Stimulated activated naive CD8-positive, alpha-beta T cell treated with anti-CD3 and anti-CD28 coated beads, Interleukin-15, amount 100 ng/mL, for 72 hours (primary cell): ENCODE measurements around the gene POLD3.
"Not testable (repeated sequence)": the region's sequence is repeated elsewhere in the genome, so short reads cannot be mapped to it uniquely, and the experiment has no call there.

Experiments
- ATAC-seq: fragments of 150-1000 bp; cut with Tn5 transposase; 2 replicates; pipeline ENCODE4 v1.10.0; 2021; ENCODE audit warnings: mild to moderate bottlenecking, moderate library complexity
- DNase-seq, 2 donors: peaks; one replicate each; pipeline ENCODE4 v3.0.0; 2021 to 2022
- H3K27ac Mint-ChIP-seq, 2 donors: one replicate each; pipeline ENCODE4 v1.8.0; 2022; ENCODE audit warnings: mild to moderate bottlenecking in 2 of 2, mixed read lengths in 2 of 2, moderate library complexity in 2 of 2
- H3K27me3 Mint-ChIP-seq: one replicate; pipeline ENCODE4 v1.8.0; 2022; ENCODE audit warnings: mixed read lengths
- H3K4me1 Mint-ChIP-seq: one replicate; pipeline ENCODE4 v1.8.0; 2022; ENCODE audit warnings: mild to moderate bottlenecking, mixed read lengths
- H3K4me3 Mint-ChIP-seq, 2 donors: one replicate each; pipeline ENCODE4 v1.8.0; 2022; ENCODE audit warnings: mild to moderate bottlenecking in 2 of 2, mixed read lengths in 2 of 2, moderate library complexity in 1 of 2
- H3K9me3 Mint-ChIP-seq, 2 donors: one replicate each; pipeline ENCODE4 v1.8.0; 2022; ENCODE audit warnings: mixed read lengths in 2 of 2

The POLD3 gene

DNA sequence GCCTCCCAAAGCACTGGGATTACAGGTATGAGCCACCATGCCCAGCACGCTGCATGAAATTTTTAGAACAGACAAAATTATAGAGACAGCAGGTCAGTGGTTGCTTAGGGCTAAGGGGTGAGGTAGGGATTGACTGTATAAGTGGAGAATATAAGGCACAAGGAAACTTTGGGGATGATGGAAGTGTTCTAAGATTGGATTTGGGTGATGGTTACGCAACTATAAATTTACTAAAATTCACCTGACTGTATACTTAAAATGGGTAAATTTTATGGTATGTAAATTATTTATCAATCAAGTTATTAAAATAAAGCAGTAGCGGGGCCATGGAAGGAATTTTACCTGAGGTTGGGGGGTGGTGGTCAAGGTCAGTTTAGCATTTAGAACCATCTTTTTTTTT is 16.4 kb upstream of the POLD3 start:
- Mint-ChIP-seq H3K27me3 (no peaks in the 10 kb centered on the region), H3K4me1 (no peaks in the 10 kb centered on the region), H3K4me3 (no peak overlapping the region), H3K9me3 (no peaks in the 10 kb centered on the region), H3K27ac (no peak overlapping the region)
- ATAC-seq (no peak), DNase-seq (no peak)

DNA sequence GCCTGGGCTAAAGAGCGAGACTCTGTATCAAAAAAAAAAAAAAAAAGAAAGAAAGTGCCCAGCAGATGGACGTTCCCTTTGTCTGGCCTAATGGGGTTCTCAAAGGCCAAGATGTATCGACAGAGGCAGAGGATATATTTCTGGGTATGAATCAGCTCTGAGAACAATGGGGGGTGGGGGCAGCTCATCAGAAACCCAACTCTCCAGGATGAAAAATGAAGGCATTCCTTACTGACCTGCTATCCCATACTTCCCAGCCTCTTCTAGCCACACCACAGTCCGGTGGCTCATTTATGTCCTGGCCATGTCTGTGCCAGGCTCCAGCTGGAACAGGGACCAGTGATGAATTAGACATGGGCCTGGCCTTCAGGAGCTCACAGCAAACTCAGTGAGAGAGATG is 15.2 kb upstream of the POLD3 start:
- Mint-ChIP-seq H3K27ac (no peak overlapping the region), H3K4me1 (no peaks in the 10 kb centered on the region), H3K27me3 (no peaks in the 10 kb centered on the region), H3K4me3 (no peak overlapping the region), H3K9me3 (no peaks in the 10 kb centered on the region)
- ATAC-seq (no peak), DNase-seq (no peak)

DNA sequence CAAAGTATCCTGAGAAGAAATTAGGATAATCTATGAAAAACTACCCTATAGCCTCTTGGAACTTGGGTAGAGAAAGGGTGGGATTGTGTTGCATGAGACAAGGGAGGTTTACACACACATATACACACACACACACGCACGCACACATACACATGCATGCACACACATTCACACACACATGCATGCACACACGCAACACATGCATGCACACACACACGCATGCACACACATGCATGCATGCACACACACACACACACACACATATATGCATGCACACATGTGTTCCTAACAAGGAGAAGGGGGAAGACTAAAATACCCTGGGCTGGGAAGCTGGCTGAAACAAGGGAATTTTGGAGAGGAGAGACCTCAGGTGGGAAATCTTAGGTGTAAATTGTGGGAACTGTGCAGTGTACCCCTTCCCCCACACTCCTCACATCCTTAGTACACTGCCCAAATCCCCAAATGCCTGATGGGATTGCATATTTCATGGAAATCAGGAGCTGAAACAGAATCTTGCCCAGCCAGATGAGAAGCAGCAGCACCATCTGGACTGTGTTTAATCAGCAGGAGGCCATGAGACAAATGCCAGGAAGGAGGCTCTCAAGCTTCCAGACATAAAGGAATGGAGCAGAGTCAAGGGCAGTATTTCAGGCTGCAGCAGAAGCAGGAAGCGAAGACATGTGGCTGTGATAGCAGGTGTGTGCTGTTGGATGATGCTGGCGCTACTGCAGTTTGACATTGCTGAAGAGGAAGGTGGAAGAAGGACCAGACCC is 14.6 kb upstream of the POLD3 start:
- H3K4me1 Mint-ChIP-seq: no peaks in the 10 kb centered on the region
- ATAC-seq: no peak
- DNase-seq: no peak
- no peaks in the 10 kb centered on the region for H3K27me3 Mint-ChIP-seq
- no peaks in the 10 kb centered on the region for H3K9me3 Mint-ChIP-seq
- no peak overlapping the region for H3K27ac Mint-ChIP-seq
- H3K4me3 Mint-ChIP-seq: no peak overlapping the region

DNA sequence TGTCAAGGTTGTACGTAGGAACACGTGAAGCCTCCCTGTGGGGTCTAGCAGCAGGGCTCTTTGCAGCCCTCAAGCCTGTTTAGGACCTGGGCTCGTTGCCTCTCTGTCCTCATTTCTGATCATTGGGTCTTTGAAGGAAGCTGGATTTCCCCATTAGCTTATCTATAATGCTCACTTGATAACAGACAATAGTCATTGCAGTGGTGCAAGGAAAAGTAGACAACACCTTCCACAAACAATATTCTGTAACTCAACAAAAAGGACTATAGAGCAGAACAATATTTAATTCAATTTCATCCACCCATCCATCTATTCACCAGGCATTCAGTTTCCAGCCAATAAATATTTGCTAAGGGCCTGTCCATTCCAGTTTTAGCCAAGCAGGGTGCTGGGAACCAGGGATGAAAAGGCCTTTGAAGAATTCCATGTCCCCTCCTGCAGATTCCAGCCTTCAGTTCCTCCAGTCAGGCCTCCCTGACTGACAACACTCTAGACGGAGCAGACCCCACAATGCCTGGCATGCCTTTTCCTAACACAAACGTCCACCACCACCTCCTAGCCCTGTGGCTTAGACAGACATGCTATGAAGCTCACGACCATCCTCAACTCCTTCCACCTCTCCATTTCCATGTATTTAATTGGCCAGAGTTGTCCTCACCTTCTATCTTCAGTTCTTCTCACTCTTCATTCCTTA is 12.7 kb upstream of the POLD3 start:
- H3K27me3 Mint-ChIP-seq: no peaks in the 10 kb centered on the region
- H3K9me3 Mint-ChIP-seq: no peaks in the 10 kb centered on the region
- DNase-seq: no peak
- ATAC-seq: no peak
- H3K4me3 Mint-ChIP-seq: no peak overlapping the region
- H3K27ac Mint-ChIP-seq: peak overlapping the region in 1 of 2 donors; percentile 4
- no peaks in the 10 kb centered on the region for H3K4me1 Mint-ChIP-seq

DNA sequence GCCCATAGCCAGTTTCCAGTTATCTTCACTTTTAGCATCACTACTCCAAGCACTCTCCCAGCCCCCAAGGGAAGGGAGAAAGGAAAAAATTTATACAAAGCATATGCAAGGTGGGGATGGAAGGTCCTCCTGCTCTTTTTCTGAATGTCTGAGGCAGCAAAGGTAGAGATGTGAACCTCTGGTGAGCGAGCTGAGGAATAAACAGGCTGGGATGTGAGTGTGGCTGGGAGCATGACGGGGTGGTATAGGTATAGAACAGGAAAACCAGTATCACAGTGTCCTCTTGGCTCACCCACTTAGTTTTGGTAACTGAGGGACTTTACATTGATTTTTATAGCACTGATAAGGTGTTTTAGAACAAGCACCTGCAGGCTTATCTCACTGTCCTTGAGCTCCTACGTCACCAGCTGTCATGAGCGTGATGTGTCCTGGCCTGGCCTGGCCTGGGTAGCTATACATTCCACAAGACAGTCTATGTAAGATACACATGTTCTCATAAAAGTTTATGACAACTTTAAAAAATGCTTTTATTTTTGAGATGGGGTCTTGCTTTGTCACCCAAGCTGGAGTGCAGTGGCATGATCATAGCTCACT is 10.3 kb upstream of the POLD3 start:
- no peak for ATAC-seq

DNA sequence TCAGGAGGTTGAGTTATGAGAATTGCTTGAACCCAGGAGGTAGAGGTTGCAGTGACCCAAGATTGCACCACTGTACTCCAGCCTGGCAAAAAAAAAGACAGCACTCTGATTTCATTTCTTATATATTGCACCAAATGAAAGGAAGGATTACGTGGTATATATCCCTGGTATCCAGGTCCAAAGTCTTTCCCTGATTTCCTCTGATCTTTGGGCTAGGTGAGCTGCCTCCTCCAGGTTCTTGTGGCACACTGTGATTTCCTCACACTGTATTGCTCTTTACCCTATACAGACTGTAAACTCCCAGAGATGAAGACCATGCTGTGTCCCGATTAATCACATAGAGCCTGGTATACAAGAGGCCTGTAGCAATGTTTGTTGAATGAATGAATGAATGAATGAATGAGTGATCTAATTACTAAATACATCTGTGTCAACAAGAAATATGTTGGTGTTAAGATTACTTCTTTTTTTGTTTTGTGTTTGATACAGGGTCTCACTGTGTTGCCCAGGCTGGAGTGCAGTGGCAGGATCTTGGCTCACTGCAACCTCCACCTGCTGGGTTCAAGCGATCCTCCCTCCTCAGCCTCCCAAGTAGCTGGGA is 9.3 kb upstream of the POLD3 start:
- ATAC-seq (no peak), DNase-seq (no peak)
- Mint-ChIP-seq H3K4me1 (no peaks in the 10 kb centered on the region), H3K9me3 (no peaks in the 10 kb centered on the region), H3K4me3 (no peak overlapping the region), H3K27ac (no peak overlapping the region), H3K27me3 (no peaks in the 10 kb centered on the region)

More for the DNA sequence above, 10.3 kb upstream of the POLD3 start:
- Mint-ChIP-seq H3K27ac (no peak overlapping the region), H3K27me3 (no peaks in the 10 kb centered on the region), H3K4me1 (no peaks in the 10 kb centered on the region), H3K4me3 (no peak overlapping the region), H3K9me3 (no peaks in the 10 kb centered on the region)
- no peak for DNase-seq

DNA sequence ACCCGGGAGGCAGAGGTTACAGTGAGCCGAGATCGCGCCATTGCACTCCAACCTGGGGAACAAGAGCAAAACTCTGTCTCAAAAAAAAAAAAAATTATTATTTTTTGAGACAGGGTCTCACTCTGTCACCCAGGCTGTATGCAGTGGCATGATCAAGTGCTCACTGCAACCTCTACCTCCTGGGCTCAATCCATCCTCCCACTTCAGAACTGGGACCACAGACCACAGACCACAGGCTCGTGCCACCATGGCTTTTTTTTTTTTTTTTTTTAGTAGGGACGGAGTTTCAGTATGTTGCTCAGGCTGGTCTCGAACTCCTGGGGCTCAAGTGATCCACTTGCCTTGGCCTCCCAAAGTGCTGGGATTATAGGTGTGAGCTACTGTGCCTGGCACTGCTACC is 1.9 kb upstream of the POLD3 start:
- not testable (repeated sequence) for ATAC-seq, H3K27me3 Mint-ChIP-seq, H3K4me3 Mint-ChIP-seq, H3K27ac Mint-ChIP-seq, DNase-seq, H3K9me3 Mint-ChIP-seq
- peaks cover 28% of the 10 kb centered on the region for H3K4me1 Mint-ChIP-seq

DNA sequence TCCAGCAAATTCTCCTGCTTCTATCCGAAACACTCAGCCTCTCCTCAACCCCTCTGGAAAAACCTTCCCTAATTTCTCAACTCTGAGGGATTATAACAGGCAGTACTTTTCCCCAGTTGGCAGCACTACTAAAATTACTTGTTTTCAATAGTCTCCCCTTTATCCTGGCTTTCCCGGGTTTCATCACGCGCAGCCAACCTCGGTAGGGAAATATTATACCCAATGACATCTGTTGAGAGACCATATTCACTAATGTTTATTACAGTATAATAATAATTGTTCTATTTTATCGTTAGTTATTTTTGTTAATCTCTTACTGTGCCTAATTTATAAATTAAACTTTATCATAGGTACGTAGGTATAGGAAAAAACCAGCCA is 330 bp upstream of the POLD3 start:
- ATAC-seq (no peak), DNase-seq (no peak)
- H3K9me3 Mint-ChIP-seq: no peaks in the 10 kb centered on the region
- peak overlapping the region; percentile 89 to 97 for H3K4me3 Mint-ChIP-seq
- H3K27me3 Mint-ChIP-seq: no peaks in the 10 kb centered on the region
- peaks cover 28% of the 10 kb centered on the region for H3K4me1 Mint-ChIP-seq
- no peak overlapping the region for H3K27ac Mint-ChIP-seq

DNA sequence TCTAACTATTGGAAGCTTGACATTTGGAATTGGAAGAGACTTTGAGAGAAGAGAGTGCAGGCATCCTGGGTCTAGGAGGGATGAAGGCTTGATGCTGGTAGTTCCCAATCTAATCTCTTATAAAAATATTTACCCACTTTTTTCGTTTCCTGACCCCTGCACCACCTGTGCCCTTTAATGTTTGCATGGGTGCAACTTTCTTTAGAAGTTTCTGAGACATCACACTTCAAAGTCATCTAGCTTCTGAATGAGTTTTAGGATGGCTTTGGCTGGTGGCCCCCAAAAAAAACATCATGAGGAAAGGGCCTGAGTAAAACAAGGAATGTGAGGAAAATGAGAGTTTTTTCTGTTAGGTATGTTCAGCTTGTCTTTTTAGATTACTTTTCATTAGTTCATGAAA is 1.1 kb downstream of the POLD3 start:
- H3K27me3 Mint-ChIP-seq: no peaks in the 10 kb centered on the region
- no peak for ATAC-seq
- no peak for DNase-seq
- peaks cover 28% of the 10 kb centered on the region for H3K4me1 Mint-ChIP-seq
- H3K27ac Mint-ChIP-seq: peak overlapping the region; percentile 66 to 96
- no peaks in the 10 kb centered on the region for H3K9me3 Mint-ChIP-seq
- peak overlapping the region; percentile 89 to 97 for H3K4me3 Mint-ChIP-seq

DNA sequence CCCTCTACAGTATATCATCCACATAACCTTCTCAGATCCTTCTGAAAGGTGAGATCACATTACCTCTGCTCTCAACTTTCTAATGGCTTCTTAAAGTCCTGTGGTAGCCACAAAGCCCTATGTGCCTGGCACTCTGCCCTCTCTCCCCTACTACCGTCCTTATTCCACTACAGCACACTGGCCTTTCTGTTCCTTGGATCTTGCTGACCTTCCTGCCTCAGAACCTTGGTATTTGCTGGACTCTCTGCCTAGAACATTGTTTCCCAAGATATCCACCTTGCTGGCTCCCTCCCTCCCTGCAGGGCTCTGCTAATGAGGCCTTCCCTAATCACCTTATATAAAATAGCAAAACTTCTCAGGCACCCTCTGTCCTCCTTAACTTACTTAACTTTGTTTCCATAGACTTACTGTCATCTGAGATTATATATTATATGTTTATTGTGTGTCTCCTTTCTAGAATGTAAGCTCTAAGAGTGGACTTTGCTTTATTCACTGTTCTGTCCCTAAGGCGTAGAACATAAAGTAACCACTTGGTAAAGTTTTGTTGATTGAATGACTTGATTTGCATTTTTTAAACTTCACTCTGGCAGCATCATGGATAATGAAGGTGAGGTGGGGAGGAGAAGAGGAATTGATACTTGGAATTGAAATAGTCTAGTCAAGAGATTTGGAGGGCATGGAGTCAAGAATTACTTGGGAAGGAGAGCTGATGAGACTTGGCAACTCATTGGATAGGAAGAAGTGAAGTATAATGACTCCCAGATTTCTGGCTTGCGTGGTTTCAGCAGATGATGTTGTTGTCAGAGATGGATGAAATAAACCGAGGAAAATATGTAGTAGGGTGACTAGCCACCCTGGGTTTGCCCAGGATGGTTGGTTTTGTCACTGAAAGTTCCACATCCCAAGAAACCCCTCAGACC is 10.5 kb downstream of the POLD3 start:
- H3K27ac Mint-ChIP-seq: no peak overlapping the region
- no peak overlapping the region for H3K4me3 Mint-ChIP-seq
- no peaks in the 10 kb centered on the region for H3K27me3 Mint-ChIP-seq

DNA sequence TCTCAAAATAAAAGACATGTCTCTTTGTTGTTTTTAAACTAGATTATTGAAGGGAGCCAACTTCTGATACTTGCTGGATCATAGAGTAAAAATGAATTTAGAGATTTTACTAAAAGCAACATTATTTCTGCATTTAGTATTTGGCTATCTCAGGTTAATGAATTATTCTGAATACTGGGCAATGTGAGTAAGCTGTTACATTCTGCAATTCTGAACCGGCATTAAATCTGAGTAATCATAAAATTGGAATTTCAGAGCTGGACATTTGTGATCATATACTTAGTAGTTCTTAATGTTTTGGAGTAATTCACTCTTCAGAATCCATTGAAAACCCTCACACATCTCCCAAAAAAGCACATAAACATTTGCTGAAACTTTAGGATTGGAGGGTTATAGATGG is 11.5 kb downstream of the POLD3 start:
- DNase-seq (no peak), ATAC-seq (no peak)
- Mint-ChIP-seq H3K9me3 (no peaks in the 10 kb centered on the region), H3K27me3 (no peaks in the 10 kb centered on the region), H3K4me1 (no peaks in the 10 kb centered on the region), H3K27ac (no peak overlapping the region), H3K4me3 (no peak overlapping the region)

More for the DNA sequence above, 10.5 kb downstream of the POLD3 start:
- no peaks in the 10 kb centered on the region for H3K9me3 Mint-ChIP-seq
- no peak for DNase-seq
- ATAC-seq: no peak
- H3K4me1 Mint-ChIP-seq: no peaks in the 10 kb centered on the region

DNA sequence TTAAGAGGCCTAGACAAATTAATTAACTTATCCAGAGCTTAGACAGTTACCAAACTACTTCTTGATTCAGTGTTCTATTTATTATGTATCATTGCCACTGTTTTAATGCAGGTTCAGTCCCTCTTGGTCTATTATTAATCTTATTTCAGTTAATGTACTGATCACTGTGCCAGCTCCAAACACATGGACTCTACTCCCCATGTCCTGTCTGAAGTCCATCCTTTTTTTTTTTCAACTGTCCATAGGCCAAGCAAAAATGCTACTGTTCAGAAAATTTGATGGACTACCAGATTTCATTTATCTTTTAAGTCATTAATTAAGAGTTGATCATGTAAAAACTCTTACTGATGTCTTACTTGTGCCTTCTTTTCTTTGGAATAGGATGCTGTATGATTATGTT is 11.9 kb downstream of the POLD3 start:
- Mint-ChIP-seq H3K4me3 (no peak overlapping the region), H3K27me3 (no peaks in the 10 kb centered on the region), H3K9me3 (no peaks in the 10 kb centered on the region), H3K27ac (no peak overlapping the region), H3K4me1 (no peaks in the 10 kb centered on the region)
- no peak for ATAC-seq
- no peak for DNase-seq

DNA sequence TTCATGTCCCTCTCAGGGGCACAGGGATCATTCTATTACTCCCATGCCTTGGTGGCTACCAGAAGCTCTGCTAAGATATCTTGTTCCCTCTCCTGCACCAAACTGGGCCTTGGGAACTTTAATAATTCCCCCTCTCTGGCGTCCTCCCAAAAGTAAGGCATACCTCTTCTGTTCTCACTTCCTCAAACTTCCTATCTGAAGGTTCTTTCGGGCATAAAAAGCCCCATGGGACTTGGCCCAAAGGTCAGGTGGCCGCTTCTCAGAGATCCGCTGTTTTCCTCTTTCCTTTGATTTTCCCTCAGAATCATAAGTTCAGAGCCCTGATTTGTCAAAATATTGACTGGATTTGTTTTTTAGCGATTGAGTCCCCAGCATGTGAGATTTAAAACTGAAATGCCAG is 13.0 kb downstream of the POLD3 start:
- H3K9me3 Mint-ChIP-seq: no peaks in the 10 kb centered on the region
- ATAC-seq (no peak), DNase-seq (no peak)
- H3K4me3 Mint-ChIP-seq: no peak overlapping the region
- H3K4me1 Mint-ChIP-seq: no peaks in the 10 kb centered on the region
- no peaks in the 10 kb centered on the region for H3K27me3 Mint-ChIP-seq
- no peak overlapping the region for H3K27ac Mint-ChIP-seq

DNA sequence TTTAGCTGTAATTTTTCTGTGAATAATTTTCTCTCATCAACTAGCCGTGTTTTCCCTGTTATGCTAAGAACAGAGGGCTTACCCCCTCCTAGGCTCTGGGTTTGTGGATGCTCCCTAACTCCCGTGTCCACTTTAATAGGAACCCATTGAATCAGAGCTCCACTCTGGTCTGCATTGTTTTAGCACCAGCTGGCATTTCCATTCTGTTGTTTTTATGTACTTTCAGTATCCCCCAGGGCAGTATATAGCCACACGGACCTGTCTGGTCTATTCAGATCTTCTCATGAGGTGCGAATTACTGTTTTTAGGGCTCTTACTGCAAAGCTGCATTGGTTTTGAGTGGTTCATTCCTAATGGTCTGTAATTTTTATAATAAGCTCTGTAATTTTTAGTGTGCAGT is 16.0 kb downstream of the POLD3 start:
- no peak for DNase-seq
- H3K27me3 Mint-ChIP-seq: no peaks in the 10 kb centered on the region
- no peaks in the 10 kb centered on the region for H3K4me1 Mint-ChIP-seq
- H3K9me3 Mint-ChIP-seq: no peaks in the 10 kb centered on the region
- no peak for ATAC-seq
- H3K27ac Mint-ChIP-seq: no peak overlapping the region
- H3K4me3 Mint-ChIP-seq: no peak overlapping the region

DNA sequence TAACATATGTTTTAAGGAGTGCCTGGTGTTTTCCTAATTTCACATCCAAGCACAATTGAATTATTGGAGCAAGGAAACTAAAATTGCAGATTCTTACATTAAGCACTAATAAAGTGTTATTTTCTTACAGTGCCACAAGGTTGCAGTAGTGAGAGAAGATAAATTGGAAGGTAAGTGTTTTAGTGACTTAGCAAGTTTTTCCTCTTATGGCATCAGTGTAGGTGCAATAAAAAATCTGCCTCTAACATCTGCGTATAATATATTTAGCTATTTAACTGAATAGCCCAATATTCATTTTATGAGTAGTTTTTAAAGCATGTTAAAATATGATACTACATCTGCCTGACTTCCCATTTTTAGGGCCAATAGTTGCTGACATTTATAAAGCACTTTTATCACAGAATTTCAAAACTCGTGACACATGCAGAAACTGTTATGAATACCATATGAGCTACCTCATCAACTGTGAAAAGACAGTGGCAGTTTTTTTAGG is 19.0 kb downstream of the POLD3 start:
- H3K9me3 Mint-ChIP-seq: no peaks in the 10 kb centered on the region
- no peak overlapping the region for H3K4me3 Mint-ChIP-seq
- ATAC-seq (no peak), DNase-seq (no peak)
- H3K27ac Mint-ChIP-seq: no peak overlapping the region
- no peaks in the 10 kb centered on the region for H3K27me3 Mint-ChIP-seq
- H3K4me1 Mint-ChIP-seq: no peaks in the 10 kb centered on the region
